Measurements from ENCODE around the gene AMIGO3. TPM values are rescaled to one million over a fixed set of nuclear protein-coding genes. Genes with fewer than 3 reads are reported as not detected.

AMIGO3 gene
- total and polyA plus RNA-seq, 10 of the 15 experiments (the other 5 are each of a cell fraction or from before 2014, with no cell fraction given): 0.07 to 1.3 (median 0.44) TPM; not detected in 3

DNA sequence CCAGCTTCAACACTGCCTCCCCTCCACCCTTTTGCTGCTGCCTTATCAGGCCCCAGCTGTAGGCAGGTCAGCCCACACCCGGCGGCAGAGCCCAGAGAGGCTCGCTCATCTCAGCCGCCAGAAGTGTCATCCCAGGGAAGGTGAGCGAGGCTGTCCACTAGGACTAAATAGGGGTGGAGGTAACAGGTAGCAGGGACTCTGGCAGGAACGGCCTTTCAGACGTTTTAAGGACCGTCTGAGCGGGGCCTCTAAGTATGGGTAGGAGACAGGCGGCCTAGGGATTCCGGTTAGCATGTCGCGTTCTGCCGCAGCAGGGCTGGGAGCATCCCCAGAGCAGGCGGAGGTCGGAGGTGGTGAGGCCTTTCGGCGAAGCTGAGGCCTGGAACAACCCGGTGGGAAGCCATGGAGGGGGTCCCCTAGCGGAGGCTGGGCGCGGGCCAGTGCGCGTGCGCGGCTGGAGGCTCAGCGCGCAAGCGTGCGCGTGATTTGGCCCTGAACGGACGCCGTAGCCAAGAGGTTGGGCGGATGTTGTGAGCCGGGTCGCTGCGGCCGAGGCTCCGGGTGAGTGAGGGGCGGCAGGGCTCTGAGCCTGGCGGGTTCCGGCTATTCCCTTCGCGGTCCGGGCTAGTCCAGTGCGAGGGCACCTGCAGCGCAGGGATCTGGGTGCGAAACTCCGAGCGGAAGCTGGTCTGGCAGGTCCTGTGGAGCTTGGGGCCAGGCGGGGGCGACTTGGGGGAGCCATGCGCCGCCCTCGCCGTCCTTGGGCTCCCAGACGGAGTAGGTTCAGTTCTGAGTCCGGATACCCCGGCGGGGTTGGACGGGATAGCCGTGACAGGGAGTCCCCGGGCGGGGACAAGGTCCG, 30.2 kb downstream of the AMIGO3 start, which contains the start of the genes MST1 and RNF123 (continued):
- TF ChIP-seq, protein P1, sequence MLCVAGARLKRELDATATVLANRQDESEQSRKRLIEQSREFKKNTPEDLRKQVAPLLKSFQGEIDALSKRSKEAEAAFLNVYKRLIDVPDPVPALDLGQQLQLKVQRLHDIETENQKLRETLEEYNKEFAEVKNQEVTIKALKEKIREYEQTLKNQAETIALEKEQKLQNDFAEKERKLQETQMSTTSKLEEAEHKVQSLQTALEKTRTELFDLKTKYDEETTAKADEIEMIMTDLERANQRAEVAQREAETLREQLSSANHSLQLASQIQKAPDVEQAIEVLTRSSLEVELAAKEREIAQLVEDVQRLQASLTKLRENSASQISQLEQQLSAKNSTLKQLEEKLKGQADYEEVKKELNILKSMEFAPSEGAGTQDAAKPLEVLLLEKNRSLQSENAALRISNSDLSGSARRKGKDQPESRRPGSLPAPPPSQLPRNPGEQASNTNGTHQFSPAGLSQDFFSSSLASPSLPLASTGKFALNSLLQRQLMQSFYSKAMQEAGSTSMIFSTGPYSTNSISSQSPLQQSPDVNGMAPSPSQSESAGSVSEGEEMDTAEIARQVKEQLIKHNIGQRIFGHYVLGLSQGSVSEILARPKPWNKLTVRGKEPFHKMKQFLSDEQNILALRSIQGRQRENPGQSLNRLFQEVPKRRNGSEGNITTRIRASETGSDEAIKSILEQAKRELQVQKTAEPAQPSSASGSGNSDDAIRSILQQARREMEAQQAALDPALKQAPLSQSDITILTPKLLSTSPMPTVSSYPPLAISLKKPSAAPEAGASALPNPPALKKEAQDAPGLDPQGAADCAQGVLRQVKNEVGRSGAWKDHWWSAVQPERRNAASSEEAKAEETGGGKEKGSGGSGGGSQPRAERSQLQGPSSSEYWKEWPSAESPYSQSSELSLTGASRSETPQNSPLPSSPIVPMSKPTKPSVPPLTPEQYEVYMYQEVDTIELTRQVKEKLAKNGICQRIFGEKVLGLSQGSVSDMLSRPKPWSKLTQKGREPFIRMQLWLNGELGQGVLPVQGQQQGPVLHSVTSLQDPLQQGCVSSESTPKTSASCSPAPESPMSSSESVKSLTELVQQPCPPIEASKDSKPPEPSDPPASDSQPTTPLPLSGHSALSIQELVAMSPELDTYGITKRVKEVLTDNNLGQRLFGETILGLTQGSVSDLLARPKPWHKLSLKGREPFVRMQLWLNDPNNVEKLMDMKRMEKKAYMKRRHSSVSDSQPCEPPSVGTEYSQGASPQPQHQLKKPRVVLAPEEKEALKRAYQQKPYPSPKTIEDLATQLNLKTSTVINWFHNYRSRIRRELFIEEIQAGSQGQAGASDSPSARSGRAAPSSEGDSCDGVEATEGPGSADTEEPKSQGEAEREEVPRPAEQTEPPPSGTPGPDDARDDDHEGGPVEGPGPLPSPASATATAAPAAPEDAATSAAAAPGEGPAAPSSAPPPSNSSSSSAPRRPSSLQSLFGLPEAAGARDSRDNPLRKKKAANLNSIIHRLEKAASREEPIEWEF (IDR thresholded peaks at IDR 0.05; ENCODE audit: insufficient replicate concordance, low read depth, low read length): no peak
- TF ChIP-seq, protein P2, sequence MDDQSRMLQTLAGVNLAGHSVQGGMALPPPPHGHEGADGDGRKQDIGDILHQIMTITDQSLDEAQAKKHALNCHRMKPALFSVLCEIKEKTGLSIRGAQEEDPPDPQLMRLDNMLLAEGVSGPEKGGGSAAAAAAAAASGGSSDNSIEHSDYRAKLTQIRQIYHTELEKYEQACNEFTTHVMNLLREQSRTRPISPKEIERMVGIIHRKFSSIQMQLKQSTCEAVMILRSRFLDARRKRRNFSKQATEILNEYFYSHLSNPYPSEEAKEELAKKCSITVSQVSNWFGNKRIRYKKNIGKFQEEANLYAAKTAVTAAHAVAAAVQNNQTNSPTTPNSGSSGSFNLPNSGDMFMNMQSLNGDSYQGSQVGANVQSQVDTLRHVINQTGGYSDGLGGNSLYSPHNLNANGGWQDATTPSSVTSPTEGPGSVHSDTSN (IDR thresholded peaks at IDR 0.05; ENCODE audit: insufficient replicate concordance, low read depth, low read length): peak; percentile 3
- TF ChIP-seq YY1 (IDR thresholded peaks at IDR 0.05; ENCODE audit: low read depth, low read length) (peak; percentile 76), MTA3 (IDR thresholded peaks at IDR 0.05; ENCODE audit: borderline replicate concordance, low read length) (no peak), NR2C2 (IDR thresholded peaks at IDR 0.05; ENCODE audit: borderline replicate concordance, control insufficient read depth, insufficient read length, low read depth) (no peak), KLF5 (IDR thresholded peaks at IDR 0.05; ENCODE audit: partially characterized antibody) (peak; percentile 55)
- TF ChIP-seq, protein P3, sequence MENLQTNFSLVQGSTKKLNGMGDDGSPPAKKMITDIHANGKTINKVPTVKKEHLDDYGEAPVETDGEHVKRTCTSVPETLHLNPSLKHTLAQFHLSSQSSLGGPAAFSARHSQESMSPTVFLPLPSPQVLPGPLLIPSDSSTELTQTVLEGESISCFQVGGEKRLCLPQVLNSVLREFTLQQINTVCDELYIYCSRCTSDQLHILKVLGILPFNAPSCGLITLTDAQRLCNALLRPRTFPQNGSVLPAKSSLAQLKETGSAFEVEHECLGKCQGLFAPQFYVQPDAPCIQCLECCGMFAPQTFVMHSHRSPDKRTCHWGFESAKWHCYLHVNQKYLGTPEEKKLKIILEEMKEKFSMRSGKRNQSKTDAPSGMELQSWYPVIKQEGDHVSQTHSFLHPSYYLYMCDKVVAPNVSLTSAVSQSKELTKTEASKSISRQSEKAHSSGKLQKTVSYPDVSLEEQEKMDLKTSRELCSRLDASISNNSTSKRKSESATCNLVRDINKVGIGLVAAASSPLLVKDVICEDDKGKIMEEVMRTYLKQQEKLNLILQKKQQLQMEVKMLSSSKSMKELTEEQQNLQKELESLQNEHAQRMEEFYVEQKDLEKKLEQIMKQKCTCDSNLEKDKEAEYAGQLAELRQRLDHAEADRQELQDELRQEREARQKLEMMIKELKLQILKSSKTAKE (IDR thresholded peaks at IDR 0.05; ENCODE audit: low read depth, poor library complexity, severe bottlenecking): no peak
- TF ChIP-seq, protein P4, sequence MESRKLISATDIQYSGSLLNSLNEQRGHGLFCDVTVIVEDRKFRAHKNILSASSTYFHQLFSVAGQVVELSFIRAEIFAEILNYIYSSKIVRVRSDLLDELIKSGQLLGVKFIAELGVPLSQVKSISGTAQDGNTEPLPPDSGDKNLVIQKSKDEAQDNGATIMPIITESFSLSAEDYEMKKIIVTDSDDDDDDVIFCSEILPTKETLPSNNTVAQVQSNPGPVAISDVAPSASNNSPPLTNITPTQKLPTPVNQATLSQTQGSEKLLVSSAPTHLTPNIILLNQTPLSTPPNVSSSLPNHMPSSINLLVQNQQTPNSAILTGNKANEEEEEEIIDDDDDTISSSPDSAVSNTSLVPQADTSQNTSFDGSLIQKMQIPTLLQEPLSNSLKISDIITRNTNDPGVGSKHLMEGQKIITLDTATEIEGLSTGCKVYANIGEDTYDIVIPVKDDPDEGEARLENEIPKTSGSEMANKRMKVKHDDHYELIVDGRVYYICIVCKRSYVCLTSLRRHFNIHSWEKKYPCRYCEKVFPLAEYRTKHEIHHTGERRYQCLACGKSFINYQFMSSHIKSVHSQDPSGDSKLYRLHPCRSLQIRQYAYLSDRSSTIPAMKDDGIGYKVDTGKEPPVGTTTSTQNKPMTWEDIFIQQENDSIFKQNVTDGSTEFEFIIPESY (IDR thresholded peaks at IDR 0.05): no peak
- TF ChIP-seq, protein P5, sequence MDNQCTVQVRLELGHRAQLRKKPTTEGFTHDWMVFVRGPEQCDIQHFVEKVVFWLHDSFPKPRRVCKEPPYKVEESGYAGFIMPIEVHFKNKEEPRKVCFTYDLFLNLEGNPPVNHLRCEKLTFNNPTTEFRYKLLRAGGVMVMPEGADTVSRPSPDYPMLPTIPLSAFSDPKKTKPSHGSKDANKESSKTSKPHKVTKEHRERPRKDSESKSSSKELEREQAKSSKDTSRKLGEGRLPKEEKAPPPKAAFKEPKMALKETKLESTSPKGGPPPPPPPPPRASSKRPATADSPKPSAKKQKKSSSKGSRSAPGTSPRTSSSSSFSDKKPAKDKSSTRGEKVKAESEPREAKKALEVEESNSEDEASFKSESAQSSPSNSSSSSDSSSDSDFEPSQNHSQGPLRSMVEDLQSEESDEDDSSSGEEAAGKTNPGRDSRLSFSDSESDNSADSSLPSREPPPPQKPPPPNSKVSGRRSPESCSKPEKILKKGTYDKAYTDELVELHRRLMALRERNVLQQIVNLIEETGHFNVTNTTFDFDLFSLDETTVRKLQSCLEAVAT (IDR thresholded peaks at IDR 0.05): no peak
- TF ChIP-seq, protein P6, sequence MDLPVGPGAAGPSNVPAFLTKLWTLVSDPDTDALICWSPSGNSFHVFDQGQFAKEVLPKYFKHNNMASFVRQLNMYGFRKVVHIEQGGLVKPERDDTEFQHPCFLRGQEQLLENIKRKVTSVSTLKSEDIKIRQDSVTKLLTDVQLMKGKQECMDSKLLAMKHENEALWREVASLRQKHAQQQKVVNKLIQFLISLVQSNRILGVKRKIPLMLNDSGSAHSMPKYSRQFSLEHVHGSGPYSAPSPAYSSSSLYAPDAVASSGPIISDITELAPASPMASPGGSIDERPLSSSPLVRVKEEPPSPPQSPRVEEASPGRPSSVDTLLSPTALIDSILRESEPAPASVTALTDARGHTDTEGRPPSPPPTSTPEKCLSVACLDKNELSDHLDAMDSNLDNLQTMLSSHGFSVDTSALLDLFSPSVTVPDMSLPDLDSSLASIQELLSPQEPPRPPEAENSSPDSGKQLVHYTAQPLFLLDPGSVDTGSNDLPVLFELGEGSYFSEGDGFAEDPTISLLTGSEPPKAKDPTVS (IDR thresholded peaks at IDR 0.05; ENCODE audit: low read depth, low read length): no peak

Data from GM12878 (cell line).